ENCODE data around the gene PIN4.

DNA sequence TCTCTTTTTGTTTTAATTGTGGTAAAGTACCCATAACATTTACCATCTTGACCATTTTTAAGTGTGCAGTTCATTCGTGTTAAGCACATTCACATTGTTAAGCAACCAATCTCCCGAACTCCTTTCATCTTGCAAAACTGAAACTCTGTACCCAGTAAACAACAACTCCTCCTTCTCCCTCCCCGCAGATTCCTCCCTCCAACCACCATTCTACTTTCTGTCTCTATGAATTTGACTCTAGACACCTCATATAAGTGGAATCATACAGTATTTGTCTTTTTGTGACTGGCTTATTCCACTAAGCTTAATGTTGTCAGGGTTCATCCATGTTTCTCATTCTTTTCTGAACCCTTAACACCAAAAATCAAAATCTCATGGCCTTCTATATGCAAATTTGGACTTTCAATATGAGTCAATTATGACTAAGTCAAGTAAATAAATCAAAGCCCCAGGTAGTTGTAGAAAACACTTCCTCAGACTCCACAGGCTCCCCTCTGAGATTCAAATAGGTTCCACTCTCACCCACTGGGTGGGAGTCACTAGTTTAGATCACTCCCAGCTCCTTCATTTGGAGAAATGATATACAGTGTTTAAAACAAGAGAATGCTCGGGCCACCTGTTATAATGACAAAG, 40.1 kb upstream of the PIN4 start:
- TF ChIP-seq, protein P1, sequence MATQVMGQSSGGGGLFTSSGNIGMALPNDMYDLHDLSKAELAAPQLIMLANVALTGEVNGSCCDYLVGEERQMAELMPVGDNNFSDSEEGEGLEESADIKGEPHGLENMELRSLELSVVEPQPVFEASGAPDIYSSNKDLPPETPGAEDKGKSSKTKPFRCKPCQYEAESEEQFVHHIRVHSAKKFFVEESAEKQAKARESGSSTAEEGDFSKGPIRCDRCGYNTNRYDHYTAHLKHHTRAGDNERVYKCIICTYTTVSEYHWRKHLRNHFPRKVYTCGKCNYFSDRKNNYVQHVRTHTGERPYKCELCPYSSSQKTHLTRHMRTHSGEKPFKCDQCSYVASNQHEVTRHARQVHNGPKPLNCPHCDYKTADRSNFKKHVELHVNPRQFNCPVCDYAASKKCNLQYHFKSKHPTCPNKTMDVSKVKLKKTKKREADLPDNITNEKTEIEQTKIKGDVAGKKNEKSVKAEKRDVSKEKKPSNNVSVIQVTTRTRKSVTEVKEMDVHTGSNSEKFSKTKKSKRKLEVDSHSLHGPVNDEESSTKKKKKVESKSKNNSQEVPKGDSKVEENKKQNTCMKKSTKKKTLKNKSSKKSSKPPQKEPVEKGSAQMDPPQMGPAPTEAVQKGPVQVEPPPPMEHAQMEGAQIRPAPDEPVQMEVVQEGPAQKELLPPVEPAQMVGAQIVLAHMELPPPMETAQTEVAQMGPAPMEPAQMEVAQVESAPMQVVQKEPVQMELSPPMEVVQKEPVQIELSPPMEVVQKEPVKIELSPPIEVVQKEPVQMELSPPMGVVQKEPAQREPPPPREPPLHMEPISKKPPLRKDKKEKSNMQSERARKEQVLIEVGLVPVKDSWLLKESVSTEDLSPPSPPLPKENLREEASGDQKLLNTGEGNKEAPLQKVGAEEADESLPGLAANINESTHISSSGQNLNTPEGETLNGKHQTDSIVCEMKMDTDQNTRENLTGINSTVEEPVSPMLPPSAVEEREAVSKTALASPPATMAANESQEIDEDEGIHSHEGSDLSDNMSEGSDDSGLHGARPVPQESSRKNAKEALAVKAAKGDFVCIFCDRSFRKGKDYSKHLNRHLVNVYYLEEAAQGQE (IDR thresholded peaks at IDR 0.05; ENCODE audit: insufficient read depth in 1 of 2, low read depth in 2 of 2, low read length in 2 of 2): no peak
- no peak for TF ChIP-seq POLR2AphosphoS5 (IDR thresholded peaks at IDR 0.05; ENCODE audit: low read depth, low read length)
